Heart right ventricle (tissue), 16 donors: ENCODE data around the gene AHSG. TPM values are rescaled to one million over a fixed set of nuclear protein-coding genes. Genes with fewer than 3 reads are reported as not detected.

Source experiments
- ATAC-seq, 8 donors: fragments of 200-7000 bp; cut with Tn5 transposase; one replicate each; pipeline ENCODE4 v1.9.1; 2020; ENCODE audit warnings: mild to moderate bottlenecking in 8 of 8, moderate library complexity in 8 of 8, moderate number of reproducible peaks in 1 of 8
- DNase-seq, 2 donors: peaks; one replicate each; pipeline ENCODE4 v3.0.0-alpha.2; 2020
- H3K27ac ChIP-seq, 10 donors: fragments of 200-600 bp; sonication (generic) in 2 of 10; one replicate each; pipeline versions ENCODE4 v1.5.0 to v1.8.0; 2020 to 2022; ENCODE audit warnings: mild to moderate bottlenecking in 3 of 10
- H3K27me3 ChIP-seq, 7 donors: fragments of 200-600 bp; one replicate each; pipeline ENCODE4 v1.8.0; 2021 to 2022; ENCODE audit warnings: mild to moderate bottlenecking in 2 of 7
- H3K36me3 ChIP-seq, 9 donors: fragments of 200-600 bp; sonication (generic) in 1 of 9; one replicate each; pipeline versions ENCODE4 v1.5.0 to v1.8.0; 2020 to 2022; ENCODE audit warnings: mild to moderate bottlenecking in 2 of 9
- H3K4me1 ChIP-seq, 9 donors: fragments of 200-600 bp; sonication (generic) in 1 of 9; one replicate each; pipeline versions ENCODE4 v1.5.0 to v1.8.0; 2020 to 2022; ENCODE audit warnings: mild to moderate bottlenecking in 4 of 9
- H3K4me3 ChIP-seq, 10 donors: fragments of 200-600 bp; sonication (generic) in 2 of 10; one replicate each; pipeline versions ENCODE4 v1.5.0 to v1.8.0; 2020 to 2022; ENCODE audit warnings: mild to moderate bottlenecking in 7 of 10, moderate library complexity in 2 of 10
- H3K9me3 ChIP-seq, 11 donors: fragments of 200-600 bp in 10 of 11; sonication (generic) in 2 of 11; one replicate each; pipeline versions ENCODE4 v1.5.0 to v1.8.0; 2013 to 2022; ENCODE audit warnings: mild to moderate bottlenecking in 2 of 11, control low read depth in 1 of 11, moderate library complexity in 1 of 11
- CTCF ChIP-seq, 9 donors: fragments of 200-600 bp; sonication (generic) in 2 of 9; IDR thresholded peaks; one replicate each; pipeline versions ENCODE4 v1.5.0 to v1.8.0; 2021 to 2022; ENCODE audit warnings: antibody characterized with exemption in 9 of 9, mild to moderate bottlenecking in 5 of 9, moderate library complexity in 1 of 9
- WGBS, 2 donors: extraction: QIAGEN DNeasy Blood & Tissue Kit; methylation state at CpG; one replicate each; pipeline ENCODE4 v1.1.7; 2013; ENCODE audit warnings: inconsistent platforms in 1 of 2; 5-methylcytosine and 5-hydroxymethylcytosine counted together
- intact Hi-C, 10 donors: fragments of 100-400 bp; cut with DNase I; formaldehyde crosslinking; loops; one replicate each; pipeline versions ENCODE4 v1.11.1 to v1.14.2; 2022
- polyA plus RNA-seq, 2 donors: library from polyadenylated mRNA; stranded (reverse); fragments of 200-250 nt; gene quantifications; one replicate each; pipeline ENCODE4 v1.2.3, GENCODE V29; 2013
- total RNA-seq, 10 donors: library from RNA; stranded (reverse); fragmentation: NEBNext Ultra II Directional in 3 of 10; extraction: Animal tissue kit (Norgen Biotek cat#: 25700) in 3 of 10; gene quantifications; one replicate each; pipeline versions ENCODE4 v1.2.1 to v1.2.4, GENCODE V29; 2021 to 2023
- donor health status: Arrhythmogenic right ventricular cardiomyopathy.
- donor health status: ischemic (EF 13 %, LVEDD 7.1; RV severe dilation, severe dysfunction).
- donor health status: healthy with polysubstance abuse.
- donor health status: DM: no; HTN: yes; CAD: no.
- donor health status: DM: no; HTN: no; CAD: no.
- donor health status: ischemic (EF 25% LVEDD 6.9; RV normal size, moderate dysfunction).
- donor health status: ischemic (EF 25% LVEDD 5.7; RV mildly dilated, moderate dysfunction).
- donor health status: healthy.
- donor health status: DM: yes; HTN: yes; CAD: no.
- donor health status: Ischemic cardiomyopathy.
- donor health status: ischemic (EF 35%, LVEDD 5.7; RV mildly dilated, moderate dysfunction).
- donor health status: nonischemic (EF 11% LVEDD 7.7; RV severe dilation, severe dysfunction).
- donor health status: DM: yes; HTN: yes; CAD: no.
- donor health status: PGD.
- donor health status: ischemic (EF 29% LVEDD 5.4; RV normal size, mild dysfunction).
- donor health status: nonischemic (EF 23%, LVEDD 6.1; RV moderate dilation, normal function).

Gene AHSG
- total and polyA plus RNA-seq, 12 donors: not detected

GRCh38 chr3:186668426-186668825 is 55.6 kb downstream of the AHSG start:
- no peak for ATAC-seq
- intact Hi-C loops: no loop called here
- no peaks in the 10 kb centered on the region for H3K9me3 ChIP-seq

GRCh38 chr3:186669378-186670084 is 56.7 kb downstream of the AHSG start:
- no peak overlapping the region for H3K27ac ChIP-seq
- H3K4me3 ChIP-seq: no peak overlapping the region
- H3K9me3 ChIP-seq: no peaks in the 10 kb centered on the region
- intact Hi-C loops: no loop called here
- H3K36me3 ChIP-seq: no peaks in the 10 kb centered on the region
- TF ChIP-seq CTCF (IDR thresholded peaks at IDR 0.05): no peak
- ATAC-seq: no peak
- peaks cover 0 to 15% (median 14%) of the 10 kb centered on the region in 7 donors for H3K27me3 ChIP-seq
- no peaks in the 10 kb centered on the region for H3K4me1 ChIP-seq
- 74 to 81% methylated on average over 2 of the region's 2 CpGs for WGBS, 2 donors
- DNase-seq: no peak

More at GRCh38 chr3:186668426-186668825, 55.6 kb downstream of the AHSG start:
- H3K27me3 ChIP-seq: peaks cover 0 to 19% (median 11%) of the 10 kb centered on the region in 7 donors
- no peak overlapping the region for H3K4me3 ChIP-seq
- no peak for TF ChIP-seq CTCF (IDR thresholded peaks at IDR 0.05)
- DNase-seq: no peak
- 67% methylated on average over 6 of the region's 6 CpGs for WGBS, 2 donors
- no peak overlapping the region for H3K27ac ChIP-seq
- no peaks in the 10 kb centered on the region for H3K36me3 ChIP-seq
- no peaks in the 10 kb centered on the region for H3K4me1 ChIP-seq

- H3K36me3 ChIP-seq: no peaks in the 10 kb centered on the region
- TF ChIP-seq CTCF (IDR thresholded peaks at IDR 0.05): no peak
- H3K9me3 ChIP-seq: no peaks in the 10 kb centered on the region
- ATAC-seq (no peak), DNase-seq (no peak)
- intact Hi-C loops: no loop called here
- H3K4me1 ChIP-seq: no peaks in the 10 kb centered on the region
- peaks cover 0 to 19% (median 12%) of the 10 kb centered on the region in 7 donors for H3K27me3 ChIP-seq
- H3K4me3 ChIP-seq: no peak overlapping the region
- H3K27ac ChIP-seq: no peak overlapping the region
Measured at GRCh38 chr3:186670155-186670554, 57.3 kb downstream of the AHSG start.

Other genes starting within 250 kb of the AHSG start
- 1 to 10 TPM in 5 of 10 donors, under 1 TPM in 5; 0.28 to 1.6 (median 1.00) TPM for gene CRYGS, start 68.7 kb upstream of the AHSG start, total RNA-seq
- gene CRYGS, start 68.7 kb upstream of the AHSG start, polyA plus RNA-seq: 1 to 10 TPM; 1.2 to 8.9 TPM
- gene TBCCD1, start 45.7 kb upstream of the AHSG start, total RNA-seq: 1 to 10 TPM; 5.6 to 7.9 (median 6.9) TPM
- 1 to 10 TPM; 3.1 to 5.7 TPM for gene TBCCD1, start 45.7 kb upstream of the AHSG start, polyA plus RNA-seq
- gene DNAJB11, start 42.3 kb upstream of the AHSG start, total RNA-seq: 10 to 100 TPM; 17.9 to 39.9 (median 23.9) TPM
- 100 to 1,000 TPM in 1 of 2 donors, 10 to 100 TPM in 1; 36.9 to 147 TPM for gene DNAJB11, start 42.3 kb upstream of the AHSG start, polyA plus RNA-seq
- under 1 TPM in 4 of 10 donors, not detected in 6; 0.21 to 0.42 (median 0.30) TPM for gene FETUB, start 27.3 kb downstream of the AHSG start, total RNA-seq
- gene FETUB, start 27.3 kb downstream of the AHSG start, polyA plus RNA-seq: not detected
- gene HRG, start 53.0 kb downstream of the AHSG start, total RNA-seq: under 1 TPM in 1 of 10 donors, not detected in 9; 0.20 TPM
- not detected for gene HRG, start 53.0 kb downstream of the AHSG start, polyA plus RNA-seq
- under 1 TPM in 9 of 10 donors, not detected in 1; 0.15 to 0.92 (median 0.42) TPM for gene KNG1, start 104.3 kb downstream of the AHSG start, total RNA-seq
- under 1 TPM in 1 of 2 donors, not detected in 1; 0.07 TPM for gene KNG1, start 104.3 kb downstream of the AHSG start, polyA plus RNA-seq
- 100 to 1,000 TPM; 314 to 476 (median 439) TPM for gene EIF4A2, start 170.5 kb downstream of the AHSG start, total RNA-seq
- gene EIF4A2, start 170.5 kb downstream of the AHSG start, polyA plus RNA-seq: 100 to 1,000 TPM; 231 to 401 TPM
- 10 to 100 TPM in 1 of 10 donors, 1 to 10 TPM in 9; 5.8 to 10.6 (median 8.0) TPM for gene RFC4, start 193.4 kb downstream of the AHSG start, total RNA-seq
- gene RFC4, start 193.4 kb downstream of the AHSG start, polyA plus RNA-seq: 10 to 100 TPM in 1 of 2 donors, 1 to 10 TPM in 1; 9.4 to 18.8 TPM
- 10 to 100 TPM in 4 of 10 donors, 1 to 10 TPM in 3, under 1 TPM in 2, not detected in 1; 0.39 to 47.0 (median 6.8) TPM for gene ADIPOQ, start 229.7 kb downstream of the AHSG start, total RNA-seq
- 10 to 100 TPM in 1 of 2 donors, 1 to 10 TPM in 1; 6.5 to 17.2 TPM for gene ADIPOQ, start 229.7 kb downstream of the AHSG start, polyA plus RNA-seq